HEK293 (cell line): Measurements from ENCODE around the gene RPL13A.

Experiments used
- CTCF ChIA-PET: fragments of 350-600 bp; formaldehyde crosslinking; extraction: SDS; loops from one replicate; lab custom pipeline; 2021; ENCODE audit warnings: antibody characterized with exemption; lab: Yijun Ruan, JAX
- POLR2A ChIA-PET: fragments of 300-600 bp; formaldehyde crosslinking; extraction: SDS; loops from one replicate; lab custom pipeline; 2020; ENCODE audit warnings: antibody characterized with exemption, inconsistent platforms; lab: Yijun Ruan, JAX
- H3K27ac ChIP-seq: fragments of 200-500 bp; sonication (Bioruptor generic); 2 replicates; pipeline ENCODE4 v1.5.1; 2014; ENCODE audit warnings: low read depth, low read length, control low read depth, inconsistent platforms; ENCODE audit errors: extremely low read depth
- H3K36me3 ChIP-seq, 2 experiments: fragments of 200-500 bp in 1 of 2; sonication (Bioruptor generic) in 1 of 2; 1 replicate in 1 of 2; 2 replicates in 1 of 2; pipeline ENCODE4 v1.5.1; 2014 to 2017; ENCODE audit warnings: inconsistent platforms in 2 of 2, low read length in 2 of 2; ENCODE audit not compliant: control insufficient read depth in 2 of 2, insufficient read depth in 1 of 2
- H3K4me1 ChIP-seq: fragments of 200-500 bp; sonication (Bioruptor generic); 2 replicates; pipeline ENCODE4 v1.5.1; 2014; ENCODE audit warnings: mild to moderate bottlenecking, low read length, inconsistent platforms; ENCODE audit not compliant: control insufficient read depth, insufficient read depth
- H3K4me3 ChIP-seq: 2 replicates; pipeline ENCODE4 v1.5.1; 2011; ENCODE audit warnings: low read depth, mild to moderate bottlenecking, control low read depth, low read length, moderate library complexity
- H3K9me3 ChIP-seq: fragments of 200-500 bp; sonication (Bioruptor generic); 2 replicates; pipeline ENCODE4 v1.5.1; 2014; ENCODE audit warnings: low read depth, low read length, inconsistent platforms; ENCODE audit not compliant: control insufficient read depth, insufficient read depth
- HOXA7 ChIP-seq: sonication (generic); formaldehyde crosslinking; IDR thresholded peaks from 2 replicates; pipeline ENCODE4 v1.8.1; 2022; ENCODE audit warnings: missing genetic modification reagents, borderline replicate concordance
- HOXC10 ChIP-seq: sonication (generic); formaldehyde crosslinking; IDR thresholded peaks from 2 replicates; pipeline ENCODE4 v1.8.1; 2023; ENCODE audit warnings: mild to moderate bottlenecking, missing genetic modification reagents
- KLF8 ChIP-seq: fragments of 450-650 bp; formaldehyde crosslinking; IDR thresholded peaks from 2 replicates; pipeline ENCODE4 v1.5.1; 2016; ENCODE audit warnings: missing biosample characterization, missing genetic modification characterization
- MZF1 ChIP-seq: fragments of 450-650 bp; formaldehyde crosslinking; IDR thresholded peaks from 2 replicates; pipeline ENCODE4 v1.5.1; 2017; ENCODE audit warnings: missing biosample characterization, missing genetic modification characterization, borderline replicate concordance
- ZFHX2 ChIP-seq: fragments of 450-650 bp; formaldehyde crosslinking; conservative IDR thresholded peaks from 2 replicates; pipeline ENCODE4 v1.5.1; 2016; ENCODE audit warnings: missing biosample characterization, missing genetic modification characterization
- ZFP37 ChIP-seq: fragments of 450-650 bp; formaldehyde crosslinking; IDR thresholded peaks from 2 replicates; pipeline ENCODE4 v1.5.1; 2016; ENCODE audit warnings: missing biosample characterization, missing genetic modification characterization
- ZNF19 ChIP-seq: fragments of 450-650 bp; formaldehyde crosslinking; IDR thresholded peaks from 2 replicates; pipeline ENCODE4; 2016; ENCODE audit warnings: missing biosample characterization, missing genetic modification characterization, low read depth
- ZNF211 ChIP-seq: fragments of 450-650 bp; formaldehyde crosslinking; IDR thresholded peaks from 2 replicates; pipeline ENCODE4 v1.5.1; 2016; ENCODE audit warnings: low read depth, missing biosample characterization, missing genetic modification characterization
- ZNF221 ChIP-seq: fragments of 450-650 bp; formaldehyde crosslinking; IDR thresholded peaks from 2 replicates; pipeline ENCODE4 v1.5.1; 2017; ENCODE audit warnings: missing biosample characterization, missing genetic modification characterization, borderline replicate concordance
- ZNF266 ChIP-seq: fragments of 450-650 bp; formaldehyde crosslinking; IDR thresholded peaks from 2 replicates; pipeline ENCODE4 v1.5.1; 2016; ENCODE audit warnings: missing biosample characterization, missing genetic modification characterization, low read depth
- ZNF302 ChIP-seq: fragments of 450-650 bp; formaldehyde crosslinking; IDR thresholded peaks from 2 replicates; pipeline ENCODE4 v1.5.1; 2016; ENCODE audit warnings: missing biosample characterization, missing genetic modification characterization, low read depth
- ZNF341 ChIP-seq: fragments of 450-650 bp; formaldehyde crosslinking; IDR thresholded peaks from 2 replicates; pipeline ENCODE4; 2016; ENCODE audit warnings: low read depth, missing biosample characterization, missing genetic modification characterization
- ZNF514 ChIP-seq: fragments of 450-650 bp; formaldehyde crosslinking; IDR thresholded peaks from 2 replicates; pipeline ENCODE4 v1.5.1; 2016; ENCODE audit warnings: missing biosample characterization, missing genetic modification characterization
- ZNF548 ChIP-seq: fragments of 450-650 bp; formaldehyde crosslinking; IDR thresholded peaks from 2 replicates; pipeline ENCODE4 v1.5.1; 2016; ENCODE audit warnings: missing biosample characterization, missing genetic modification characterization
- ZNF629 ChIP-seq: fragments of 450-650 bp; formaldehyde crosslinking; IDR thresholded peaks from 2 replicates; pipeline ENCODE4 v1.5.1; 2017; ENCODE audit warnings: missing biosample characterization, missing genetic modification characterization
- ZNF654 ChIP-seq: fragments of 450-650 bp; formaldehyde crosslinking; IDR thresholded peaks from 2 replicates; pipeline ENCODE4 v1.5.1; 2016; ENCODE audit warnings: low read depth, missing biosample characterization, missing genetic modification characterization
- TF ChIP-seq, protein P1 (sequence below): fragments of 450-650 bp; formaldehyde crosslinking; IDR thresholded peaks from 2 replicates; pipeline ENCODE4 v1.5.1; 2016; ENCODE audit warnings: missing biosample characterization, missing genetic modification characterization
- TF ChIP-seq, protein P2 (sequence below): fragments of 450-650 bp; formaldehyde crosslinking; conservative IDR thresholded peaks from 2 replicates; pipeline ENCODE4 v1.5.1; 2016; ENCODE audit warnings: low read depth, missing biosample characterization, missing genetic modification characterization
- TF ChIP-seq, protein P3 (sequence below): fragments of 450-650 bp; formaldehyde crosslinking; IDR thresholded peaks from 2 replicates; pipeline ENCODE4 v1.5.1; 2016; ENCODE audit warnings: missing biosample characterization, missing genetic modification characterization
- TF ChIP-seq, protein P4 (sequence below): fragments of 450-650 bp; IDR thresholded peaks from 2 replicates; pipeline ENCODE4 v1.5.1; 2018; ENCODE audit warnings: missing biosample characterization, mild to moderate bottlenecking, missing genetic modification characterization

RPL13A gene

DNA sequence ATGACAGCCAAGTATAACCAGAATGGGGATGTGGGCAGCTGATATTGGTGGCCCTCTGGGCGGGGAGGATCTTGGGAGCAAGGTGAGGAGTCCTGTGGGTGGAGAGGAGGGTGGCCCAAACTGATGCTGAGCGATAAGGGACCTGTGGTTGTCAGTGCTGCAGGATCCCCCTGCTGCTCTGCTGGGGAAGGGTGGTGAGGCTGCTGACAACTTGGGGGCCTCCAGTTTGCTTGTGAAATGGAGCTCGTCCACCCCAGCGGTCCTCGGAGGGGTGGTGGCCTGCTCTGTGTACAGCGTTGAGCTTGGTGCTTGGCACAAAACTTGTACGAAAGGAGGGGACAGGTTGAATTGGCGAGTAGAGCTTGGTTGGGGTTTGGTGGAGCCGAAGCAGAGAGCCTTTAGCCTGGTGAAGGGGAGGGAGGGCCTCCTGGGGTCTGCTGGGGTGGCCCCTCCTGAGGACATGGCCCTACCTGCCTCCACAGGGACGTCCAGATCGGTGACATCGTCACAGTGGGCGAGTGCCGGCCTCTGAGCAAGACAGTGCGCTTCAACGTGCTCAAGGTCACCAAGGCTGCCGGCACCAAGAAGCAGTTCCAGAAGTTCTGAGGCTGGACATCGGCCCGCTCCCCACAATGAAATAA, 11.7 kb downstream of the RPL13A start:
- peak overlapping the region; percentile 40; the same call in 1 of the 2 replicates for H3K27ac ChIP-seq
- TF ChIP-seq ZNF221 (tag by site-specific recombination) (no peak), ZNF548 (no peak), KLF8 (no peak; the same call in 1 of the 2 replicates), ZNF514 (tag by site-specific recombination) (no peak), ZNF266 (no peak), ZNF19 (tag by site-specific recombination) (no peak), ZNF302 (no peak), MZF1 (tag by site-specific recombination) (no peak), HOXA7 (CRISPR knock-in tag) (no peak), ZNF654 (tag by site-specific recombination) (no peak), ZNF341 (no peak), ZFP37 (tag by site-specific recombination) (no peak), HOXC10 (no peak), ZNF629 (tag by site-specific recombination) (no peak), ZNF211 (tag by site-specific recombination) (no peak), ZFHX2 (tag by site-specific recombination) (peak; percentile 48)
- TF ChIP-seq, protein P1, sequence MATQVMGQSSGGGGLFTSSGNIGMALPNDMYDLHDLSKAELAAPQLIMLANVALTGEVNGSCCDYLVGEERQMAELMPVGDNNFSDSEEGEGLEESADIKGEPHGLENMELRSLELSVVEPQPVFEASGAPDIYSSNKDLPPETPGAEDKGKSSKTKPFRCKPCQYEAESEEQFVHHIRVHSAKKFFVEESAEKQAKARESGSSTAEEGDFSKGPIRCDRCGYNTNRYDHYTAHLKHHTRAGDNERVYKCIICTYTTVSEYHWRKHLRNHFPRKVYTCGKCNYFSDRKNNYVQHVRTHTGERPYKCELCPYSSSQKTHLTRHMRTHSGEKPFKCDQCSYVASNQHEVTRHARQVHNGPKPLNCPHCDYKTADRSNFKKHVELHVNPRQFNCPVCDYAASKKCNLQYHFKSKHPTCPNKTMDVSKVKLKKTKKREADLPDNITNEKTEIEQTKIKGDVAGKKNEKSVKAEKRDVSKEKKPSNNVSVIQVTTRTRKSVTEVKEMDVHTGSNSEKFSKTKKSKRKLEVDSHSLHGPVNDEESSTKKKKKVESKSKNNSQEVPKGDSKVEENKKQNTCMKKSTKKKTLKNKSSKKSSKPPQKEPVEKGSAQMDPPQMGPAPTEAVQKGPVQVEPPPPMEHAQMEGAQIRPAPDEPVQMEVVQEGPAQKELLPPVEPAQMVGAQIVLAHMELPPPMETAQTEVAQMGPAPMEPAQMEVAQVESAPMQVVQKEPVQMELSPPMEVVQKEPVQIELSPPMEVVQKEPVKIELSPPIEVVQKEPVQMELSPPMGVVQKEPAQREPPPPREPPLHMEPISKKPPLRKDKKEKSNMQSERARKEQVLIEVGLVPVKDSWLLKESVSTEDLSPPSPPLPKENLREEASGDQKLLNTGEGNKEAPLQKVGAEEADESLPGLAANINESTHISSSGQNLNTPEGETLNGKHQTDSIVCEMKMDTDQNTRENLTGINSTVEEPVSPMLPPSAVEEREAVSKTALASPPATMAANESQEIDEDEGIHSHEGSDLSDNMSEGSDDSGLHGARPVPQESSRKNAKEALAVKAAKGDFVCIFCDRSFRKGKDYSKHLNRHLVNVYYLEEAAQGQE = no peak
- TF ChIP-seq, protein P2, sequence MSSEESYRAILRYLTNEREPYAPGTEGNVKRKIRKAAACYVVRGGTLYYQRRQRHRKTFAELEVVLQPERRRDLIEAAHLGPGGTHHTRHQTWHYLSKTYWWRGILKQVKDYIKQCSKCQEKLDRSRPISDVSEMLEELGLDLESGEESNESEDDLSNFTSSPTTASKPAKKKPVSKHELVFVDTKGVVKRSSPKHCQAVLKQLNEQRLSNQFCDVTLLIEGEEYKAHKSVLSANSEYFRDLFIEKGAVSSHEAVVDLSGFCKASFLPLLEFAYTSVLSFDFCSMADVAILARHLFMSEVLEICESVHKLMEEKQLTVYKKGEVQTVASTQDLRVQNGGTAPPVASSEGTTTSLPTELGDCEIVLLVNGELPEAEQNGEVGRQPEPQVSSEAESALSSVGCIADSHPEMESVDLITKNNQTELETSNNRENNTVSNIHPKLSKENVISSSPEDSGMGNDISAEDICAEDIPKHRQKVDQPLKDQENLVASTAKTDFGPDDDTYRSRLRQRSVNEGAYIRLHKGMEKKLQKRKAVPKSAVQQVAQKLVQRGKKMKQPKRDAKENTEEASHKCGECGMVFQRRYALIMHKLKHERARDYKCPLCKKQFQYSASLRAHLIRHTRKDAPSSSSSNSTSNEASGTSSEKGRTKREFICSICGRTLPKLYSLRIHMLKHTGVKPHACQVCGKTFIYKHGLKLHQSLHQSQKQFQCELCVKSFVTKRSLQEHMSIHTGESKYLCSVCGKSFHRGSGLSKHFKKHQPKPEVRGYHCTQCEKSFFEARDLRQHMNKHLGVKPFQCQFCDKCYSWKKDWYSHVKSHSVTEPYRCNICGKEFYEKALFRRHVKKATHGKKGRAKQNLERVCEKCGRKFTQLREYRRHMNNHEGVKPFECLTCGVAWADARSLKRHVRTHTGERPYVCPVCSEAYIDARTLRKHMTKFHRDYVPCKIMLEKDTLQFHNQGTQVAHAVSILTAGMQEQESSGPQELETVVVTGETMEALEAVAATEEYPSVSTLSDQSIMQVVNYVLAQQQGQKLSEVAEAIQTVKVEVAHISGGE (tag by site-specific recombination) = no peak
- TF ChIP-seq, protein P3, sequence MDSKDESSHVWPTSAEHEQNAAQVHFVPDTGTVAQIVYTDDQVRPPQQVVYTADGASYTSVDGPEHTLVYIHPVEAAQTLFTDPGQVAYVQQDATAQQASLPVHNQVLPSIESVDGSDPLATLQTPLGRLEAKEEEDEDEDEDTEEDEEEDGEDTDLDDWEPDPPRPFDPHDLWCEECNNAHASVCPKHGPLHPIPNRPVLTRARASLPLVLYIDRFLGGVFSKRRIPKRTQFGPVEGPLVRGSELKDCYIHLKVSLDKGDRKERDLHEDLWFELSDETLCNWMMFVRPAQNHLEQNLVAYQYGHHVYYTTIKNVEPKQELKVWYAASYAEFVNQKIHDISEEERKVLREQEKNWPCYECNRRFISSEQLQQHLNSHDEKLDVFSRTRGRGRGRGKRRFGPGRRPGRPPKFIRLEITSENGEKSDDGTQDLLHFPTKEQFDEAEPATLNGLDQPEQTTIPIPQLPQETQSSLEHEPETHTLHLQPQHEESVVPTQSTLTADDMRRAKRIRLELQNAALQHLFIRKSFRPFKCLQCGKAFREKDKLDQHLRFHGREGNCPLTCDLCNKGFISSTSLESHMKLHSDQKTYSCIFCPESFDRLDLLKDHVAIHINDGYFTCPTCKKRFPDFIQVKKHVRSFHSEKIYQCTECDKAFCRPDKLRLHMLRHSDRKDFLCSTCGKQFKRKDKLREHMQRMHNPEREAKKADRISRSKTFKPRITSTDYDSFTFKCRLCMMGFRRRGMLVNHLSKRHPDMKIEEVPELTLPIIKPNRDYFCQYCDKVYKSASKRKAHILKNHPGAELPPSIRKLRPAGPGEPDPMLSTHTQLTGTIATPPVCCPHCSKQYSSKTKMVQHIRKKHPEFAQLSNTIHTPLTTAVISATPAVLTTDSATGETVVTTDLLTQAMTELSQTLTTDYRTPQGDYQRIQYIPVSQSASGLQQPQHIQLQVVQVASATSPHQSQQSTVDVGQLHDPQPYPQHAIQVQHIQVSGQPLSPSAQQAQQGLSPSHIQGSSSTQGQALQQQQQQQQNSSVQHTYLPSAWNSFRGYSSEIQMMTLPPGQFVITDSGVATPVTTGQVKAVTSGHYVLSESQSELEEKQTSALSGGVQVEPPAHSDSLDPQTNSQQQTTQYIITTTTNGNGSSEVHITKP = peak; percentile 68
- TF ChIP-seq, protein P4, sequence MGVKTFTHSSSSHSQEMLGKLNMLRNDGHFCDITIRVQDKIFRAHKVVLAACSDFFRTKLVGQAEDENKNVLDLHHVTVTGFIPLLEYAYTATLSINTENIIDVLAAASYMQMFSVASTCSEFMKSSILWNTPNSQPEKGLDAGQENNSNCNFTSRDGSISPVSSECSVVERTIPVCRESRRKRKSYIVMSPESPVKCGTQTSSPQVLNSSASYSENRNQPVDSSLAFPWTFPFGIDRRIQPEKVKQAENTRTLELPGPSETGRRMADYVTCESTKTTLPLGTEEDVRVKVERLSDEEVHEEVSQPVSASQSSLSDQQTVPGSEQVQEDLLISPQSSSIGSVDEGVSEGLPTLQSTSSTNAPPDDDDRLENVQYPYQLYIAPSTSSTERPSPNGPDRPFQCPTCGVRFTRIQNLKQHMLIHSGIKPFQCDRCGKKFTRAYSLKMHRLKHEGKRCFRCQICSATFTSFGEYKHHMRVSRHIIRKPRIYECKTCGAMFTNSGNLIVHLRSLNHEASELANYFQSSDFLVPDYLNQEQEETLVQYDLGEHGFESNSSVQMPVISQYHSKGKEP = no peak

More for the DNA sequence above, 11.7 kb downstream of the RPL13A start:
- peaks cover 7% of the 10 kb centered on the region for H3K4me1 ChIP-seq
- H3K9me3 ChIP-seq = no peaks in the 10 kb centered on the region
- ChIA-PET POLR2A (interaction anchor here (0.7 to 1.6 kb wide), 6 partner anchors 46 to 268 kb away, joined by 3 to 5 read pairs (median 3); partner anchors contain the start of genes ALDH16A1 and AP2A1), CTCF (interaction anchor here (1.0 kb wide), 2 partner anchors 25 to 71 kb away, joined by 5 to 7 read pairs; partner anchors contain the start of gene FLT3LG)
- peaks cover 15 to 37% of the 10 kb centered on the region in 2 experiments for H3K36me3 ChIP-seq
- no peak overlapping the region for H3K4me3 ChIP-seq
